HEK293 (cell line): ENCODE results near the gene DNAJC12.
A peak's percentile ranks its signal among the peaks of the same experiment; 100 is the strongest.

ENCODE experiments used
- BCL11A ChIP-seq: fragments of 450-650 bp; formaldehyde crosslinking; IDR thresholded peaks from 2 replicates; pipeline ENCODE4 v1.5.1; 2016; ENCODE audit warnings: low read depth, missing biosample characterization, missing genetic modification characterization
- HOXC10 ChIP-seq: sonication (generic); formaldehyde crosslinking; IDR thresholded peaks from 2 replicates; pipeline ENCODE4 v1.8.1; 2023; ENCODE audit warnings: mild to moderate bottlenecking, missing genetic modification reagents
- KLF8 ChIP-seq: fragments of 450-650 bp; formaldehyde crosslinking; IDR thresholded peaks from 2 replicates; pipeline ENCODE4 v1.5.1; 2016; ENCODE audit warnings: missing biosample characterization, missing genetic modification characterization
- ZFP3 ChIP-seq: fragments of 450-650 bp; formaldehyde crosslinking; IDR thresholded peaks from 2 replicates; pipeline ENCODE4 v1.5.1; 2016; ENCODE audit warnings: low read depth, missing biosample characterization, missing genetic modification characterization
- ZFP69B ChIP-seq: fragments of 450-650 bp; formaldehyde crosslinking; IDR thresholded peaks from 2 replicates; pipeline ENCODE4 v1.5.1; 2016; ENCODE audit warnings: missing biosample characterization, missing genetic modification characterization
- ZNF112 ChIP-seq: fragments of 450-650 bp; formaldehyde crosslinking; IDR thresholded peaks from 2 replicates; pipeline ENCODE4 v1.5.0; 2017; ENCODE audit warnings: missing biosample characterization, missing genetic modification characterization
- ZNF121 ChIP-seq: fragments of 450-650 bp; formaldehyde crosslinking; IDR thresholded peaks from 2 replicates; pipeline ENCODE4 v1.5.1; 2016; ENCODE audit warnings: missing biosample characterization, missing genetic modification characterization
- ZNF292 ChIP-seq: fragments of 450-650 bp; formaldehyde crosslinking; IDR thresholded peaks from 2 replicates; pipeline ENCODE4 v1.5.1; 2016; ENCODE audit warnings: low read depth, missing biosample characterization, missing genetic modification characterization, borderline replicate concordance
- ZNF366 ChIP-seq: fragments of 450-650 bp; formaldehyde crosslinking; conservative IDR thresholded peaks from 2 replicates; pipeline ENCODE4 v1.5.1; 2016; ENCODE audit warnings: missing biosample characterization, missing genetic modification characterization
- ZNF394 ChIP-seq: fragments of 450-650 bp; formaldehyde crosslinking; IDR thresholded peaks from 2 replicates; pipeline ENCODE4 v1.5.1; 2016; ENCODE audit warnings: missing biosample characterization, missing genetic modification characterization, mild to moderate bottlenecking, moderate library complexity, borderline replicate concordance
- ZNF426 ChIP-seq: fragments of 450-650 bp; formaldehyde crosslinking; IDR thresholded peaks from 2 replicates; pipeline ENCODE4 v1.5.1; 2017; ENCODE audit warnings: missing biosample characterization, missing genetic modification characterization, mild to moderate bottlenecking, inconsistent platforms, moderate library complexity
- ZNF530 ChIP-seq: fragments of 450-650 bp; formaldehyde crosslinking; IDR thresholded peaks from 2 replicates; pipeline ENCODE4 v1.5.1; 2016; ENCODE audit warnings: low read depth, missing biosample characterization, missing genetic modification characterization
- ZNF610 ChIP-seq: fragments of 450-650 bp; formaldehyde crosslinking; IDR thresholded peaks from 2 replicates; pipeline ENCODE4 v1.5.1; 2016; ENCODE audit warnings: missing biosample characterization, missing genetic modification characterization, borderline replicate concordance
- ZNF624 ChIP-seq: fragments of 450-650 bp; formaldehyde crosslinking; IDR thresholded peaks from 2 replicates; pipeline ENCODE4 v1.5.1; 2017; ENCODE audit warnings: missing biosample characterization, missing genetic modification characterization
- ZNF664 ChIP-seq: fragments of 450-650 bp; formaldehyde crosslinking; IDR thresholded peaks from 2 replicates; pipeline ENCODE4 v1.5.1; 2016; ENCODE audit warnings: missing biosample characterization, missing genetic modification characterization
- TF ChIP-seq, protein P1 (sequence below): fragments of 450-650 bp; formaldehyde crosslinking; IDR thresholded peaks from 2 replicates; pipeline ENCODE4 v1.5.1; 2016; ENCODE audit warnings: missing biosample characterization, missing genetic modification characterization
- TF ChIP-seq, protein P2 (sequence below): fragments of 450-650 bp; formaldehyde crosslinking; IDR thresholded peaks from 2 replicates; pipeline ENCODE4 v1.5.1; 2016; ENCODE audit warnings: missing biosample characterization, missing genetic modification characterization
- TF ChIP-seq, protein P3 (sequence below): fragments of 450-650 bp; formaldehyde crosslinking; IDR thresholded peaks from 2 replicates; pipeline ENCODE4 v1.5.1; 2016; ENCODE audit warnings: missing biosample characterization, missing genetic modification characterization
- TF ChIP-seq, protein P4 (sequence below): fragments of 450-650 bp; formaldehyde crosslinking; IDR thresholded peaks from 2 replicates; pipeline ENCODE4 v1.5.1; 2017; ENCODE audit warnings: missing biosample characterization, missing genetic modification characterization
- TF ChIP-seq, protein P5 (sequence below): fragments of 450-650 bp; formaldehyde crosslinking; IDR thresholded peaks from 2 replicates; pipeline ENCODE4 v1.5.1; 2016; ENCODE audit warnings: missing biosample characterization, missing genetic modification characterization, borderline replicate concordance
- TF ChIP-seq, protein P6 (sequence below): fragments of 450-650 bp; formaldehyde crosslinking; IDR thresholded peaks from 2 replicates; pipeline ENCODE4 v1.5.1; 2016; ENCODE audit warnings: missing biosample characterization, missing genetic modification characterization
- TF ChIP-seq, protein P7 (sequence below): IDR thresholded peaks from 2 replicates; pipeline ENCODE4 v1.6.1; 2011; ENCODE audit warnings: mild to moderate bottlenecking, low read depth, low read length, borderline replicate concordance

The DNAJC12 gene

DNA sequence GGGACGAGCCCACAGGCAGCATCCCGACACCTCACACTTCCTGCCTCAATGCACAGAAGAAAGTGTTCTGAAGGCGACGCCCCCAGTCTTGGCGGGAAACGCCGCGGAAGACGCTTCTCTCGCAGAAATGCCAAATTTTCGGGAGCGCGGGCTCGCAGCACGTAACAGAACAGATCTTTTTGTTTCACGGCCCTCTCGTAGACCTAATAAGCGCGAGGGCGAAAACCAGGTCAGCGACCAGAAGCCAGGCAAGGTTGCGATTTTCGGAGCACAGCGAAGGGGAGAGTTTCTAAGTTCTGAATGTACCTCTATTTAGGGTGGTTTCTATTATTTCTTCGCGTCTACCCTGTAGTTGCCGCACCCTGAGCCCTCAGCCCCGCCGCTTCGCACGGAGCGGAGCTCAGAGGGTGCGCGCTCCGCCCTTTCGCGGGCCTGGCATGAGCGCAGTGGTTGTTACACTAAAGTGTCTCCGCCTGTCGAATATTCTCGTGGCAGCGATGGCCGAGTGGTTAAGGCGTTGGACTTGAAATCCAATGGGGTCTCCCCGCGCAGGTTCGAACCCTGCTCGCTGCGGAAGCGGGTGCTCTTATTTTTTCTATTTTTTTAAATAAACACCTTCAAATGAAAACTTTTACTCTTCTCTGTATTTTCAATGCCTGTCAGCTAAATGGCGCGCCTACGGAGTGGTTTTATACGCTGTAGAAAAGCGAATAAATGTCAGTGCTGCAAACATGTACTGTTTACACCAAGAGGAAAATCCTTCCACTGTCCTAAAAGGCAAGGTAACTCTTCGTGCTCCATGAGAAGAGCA, 73.8 kb downstream of the DNAJC12 start (continued):
- TF ChIP-seq, protein P1, sequence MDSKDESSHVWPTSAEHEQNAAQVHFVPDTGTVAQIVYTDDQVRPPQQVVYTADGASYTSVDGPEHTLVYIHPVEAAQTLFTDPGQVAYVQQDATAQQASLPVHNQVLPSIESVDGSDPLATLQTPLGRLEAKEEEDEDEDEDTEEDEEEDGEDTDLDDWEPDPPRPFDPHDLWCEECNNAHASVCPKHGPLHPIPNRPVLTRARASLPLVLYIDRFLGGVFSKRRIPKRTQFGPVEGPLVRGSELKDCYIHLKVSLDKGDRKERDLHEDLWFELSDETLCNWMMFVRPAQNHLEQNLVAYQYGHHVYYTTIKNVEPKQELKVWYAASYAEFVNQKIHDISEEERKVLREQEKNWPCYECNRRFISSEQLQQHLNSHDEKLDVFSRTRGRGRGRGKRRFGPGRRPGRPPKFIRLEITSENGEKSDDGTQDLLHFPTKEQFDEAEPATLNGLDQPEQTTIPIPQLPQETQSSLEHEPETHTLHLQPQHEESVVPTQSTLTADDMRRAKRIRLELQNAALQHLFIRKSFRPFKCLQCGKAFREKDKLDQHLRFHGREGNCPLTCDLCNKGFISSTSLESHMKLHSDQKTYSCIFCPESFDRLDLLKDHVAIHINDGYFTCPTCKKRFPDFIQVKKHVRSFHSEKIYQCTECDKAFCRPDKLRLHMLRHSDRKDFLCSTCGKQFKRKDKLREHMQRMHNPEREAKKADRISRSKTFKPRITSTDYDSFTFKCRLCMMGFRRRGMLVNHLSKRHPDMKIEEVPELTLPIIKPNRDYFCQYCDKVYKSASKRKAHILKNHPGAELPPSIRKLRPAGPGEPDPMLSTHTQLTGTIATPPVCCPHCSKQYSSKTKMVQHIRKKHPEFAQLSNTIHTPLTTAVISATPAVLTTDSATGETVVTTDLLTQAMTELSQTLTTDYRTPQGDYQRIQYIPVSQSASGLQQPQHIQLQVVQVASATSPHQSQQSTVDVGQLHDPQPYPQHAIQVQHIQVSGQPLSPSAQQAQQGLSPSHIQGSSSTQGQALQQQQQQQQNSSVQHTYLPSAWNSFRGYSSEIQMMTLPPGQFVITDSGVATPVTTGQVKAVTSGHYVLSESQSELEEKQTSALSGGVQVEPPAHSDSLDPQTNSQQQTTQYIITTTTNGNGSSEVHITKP (tag by site-specific recombination) = no peak; the same call in 1 of the 2 replicates
- no peak for TF ChIP-seq HOXC10 (CRISPR knock-in tag)
- TF ChIP-seq, protein P2, sequence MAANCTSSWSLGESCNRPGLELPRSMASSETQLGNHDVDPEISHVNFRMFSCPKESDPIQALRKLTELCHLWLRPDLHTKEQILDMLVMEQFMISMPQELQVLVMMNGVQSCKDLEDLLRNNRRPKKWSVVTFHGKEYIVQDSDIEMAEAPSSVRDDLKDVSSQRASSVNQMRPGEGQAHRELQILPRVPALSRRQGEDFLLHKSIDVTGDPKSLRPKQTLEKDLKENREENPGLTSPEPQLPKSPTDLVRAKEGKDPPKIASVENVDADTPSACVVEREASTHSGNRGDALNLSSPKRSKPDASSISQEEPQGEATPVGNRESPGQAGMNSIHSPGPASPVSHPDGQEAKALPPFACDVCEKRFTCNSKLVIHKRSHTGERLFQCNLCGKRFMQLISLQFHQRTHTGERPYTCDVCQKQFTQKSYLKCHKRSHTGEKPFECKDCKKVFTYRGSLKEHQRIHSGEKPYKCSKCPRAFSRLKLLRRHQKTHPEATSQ = no peak
- no peak; the same call in 1 of the 2 replicates for TF ChIP-seq ZNF664
- TF ChIP-seq, protein P3, sequence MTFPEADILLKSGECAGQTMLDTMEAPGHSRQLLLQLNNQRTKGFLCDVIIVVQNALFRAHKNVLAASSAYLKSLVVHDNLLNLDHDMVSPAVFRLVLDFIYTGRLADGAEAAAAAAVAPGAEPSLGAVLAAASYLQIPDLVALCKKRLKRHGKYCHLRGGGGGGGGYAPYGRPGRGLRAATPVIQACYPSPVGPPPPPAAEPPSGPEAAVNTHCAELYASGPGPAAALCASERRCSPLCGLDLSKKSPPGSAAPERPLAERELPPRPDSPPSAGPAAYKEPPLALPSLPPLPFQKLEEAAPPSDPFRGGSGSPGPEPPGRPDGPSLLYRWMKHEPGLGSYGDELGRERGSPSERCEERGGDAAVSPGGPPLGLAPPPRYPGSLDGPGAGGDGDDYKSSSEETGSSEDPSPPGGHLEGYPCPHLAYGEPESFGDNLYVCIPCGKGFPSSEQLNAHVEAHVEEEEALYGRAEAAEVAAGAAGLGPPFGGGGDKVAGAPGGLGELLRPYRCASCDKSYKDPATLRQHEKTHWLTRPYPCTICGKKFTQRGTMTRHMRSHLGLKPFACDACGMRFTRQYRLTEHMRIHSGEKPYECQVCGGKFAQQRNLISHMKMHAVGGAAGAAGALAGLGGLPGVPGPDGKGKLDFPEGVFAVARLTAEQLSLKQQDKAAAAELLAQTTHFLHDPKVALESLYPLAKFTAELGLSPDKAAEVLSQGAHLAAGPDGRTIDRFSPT (tag by site-specific recombination) = 0 out of 2 replicates have a peak, but pooled peaks have one; percentile 46
- TF ChIP-seq BCL11A (tag by site-specific recombination) = no peak
- TF ChIP-seq ZFP69B = peak; percentile 46; the same call in 1 of the 2 replicates
- no peak for TF ChIP-seq ZNF292
- TF ChIP-seq ZNF530 (tag by site-specific recombination) = no peak
- peak; percentile 73 for TF ChIP-seq ZNF366 (tag by site-specific recombination)
- TF ChIP-seq ZNF624 = peak; percentile 56; the same call in 1 of the 2 replicates
- TF ChIP-seq, protein P4, sequence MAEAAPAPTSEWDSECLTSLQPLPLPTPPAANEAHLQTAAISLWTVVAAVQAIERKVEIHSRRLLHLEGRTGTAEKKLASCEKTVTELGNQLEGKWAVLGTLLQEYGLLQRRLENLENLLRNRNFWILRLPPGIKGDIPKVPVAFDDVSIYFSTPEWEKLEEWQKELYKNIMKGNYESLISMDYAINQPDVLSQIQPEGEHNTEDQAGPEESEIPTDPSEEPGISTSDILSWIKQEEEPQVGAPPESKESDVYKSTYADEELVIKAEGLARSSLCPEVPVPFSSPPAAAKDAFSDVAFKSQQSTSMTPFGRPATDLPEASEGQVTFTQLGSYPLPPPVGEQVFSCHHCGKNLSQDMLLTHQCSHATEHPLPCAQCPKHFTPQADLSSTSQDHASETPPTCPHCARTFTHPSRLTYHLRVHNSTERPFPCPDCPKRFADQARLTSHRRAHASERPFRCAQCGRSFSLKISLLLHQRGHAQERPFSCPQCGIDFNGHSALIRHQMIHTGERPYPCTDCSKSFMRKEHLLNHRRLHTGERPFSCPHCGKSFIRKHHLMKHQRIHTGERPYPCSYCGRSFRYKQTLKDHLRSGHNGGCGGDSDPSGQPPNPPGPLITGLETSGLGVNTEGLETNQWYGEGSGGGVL (tag by site-specific recombination) = peak; percentile 57; the same call in 1 of the 2 replicates
- no peak for TF ChIP-seq ZNF112 (tag by site-specific recombination)
- TF ChIP-seq ZFP3 (tag by site-specific recombination) = no peak
- no peak for TF ChIP-seq ZNF426 (tag by site-specific recombination)
- TF ChIP-seq, protein P5, sequence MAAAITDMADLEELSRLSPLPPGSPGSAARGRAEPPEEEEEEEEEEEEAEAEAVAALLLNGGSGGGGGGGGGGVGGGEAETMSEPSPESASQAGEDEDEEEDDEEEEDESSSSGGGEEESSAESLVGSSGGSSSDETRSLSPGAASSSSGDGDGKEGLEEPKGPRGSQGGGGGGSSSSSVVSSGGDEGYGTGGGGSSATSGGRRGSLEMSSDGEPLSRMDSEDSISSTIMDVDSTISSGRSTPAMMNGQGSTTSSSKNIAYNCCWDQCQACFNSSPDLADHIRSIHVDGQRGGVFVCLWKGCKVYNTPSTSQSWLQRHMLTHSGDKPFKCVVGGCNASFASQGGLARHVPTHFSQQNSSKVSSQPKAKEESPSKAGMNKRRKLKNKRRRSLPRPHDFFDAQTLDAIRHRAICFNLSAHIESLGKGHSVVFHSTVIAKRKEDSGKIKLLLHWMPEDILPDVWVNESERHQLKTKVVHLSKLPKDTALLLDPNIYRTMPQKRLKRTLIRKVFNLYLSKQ (tag by site-specific recombination) = no peak
- TF ChIP-seq ZNF121 (tag by site-specific recombination) = no peak
- TF ChIP-seq, protein P6, sequence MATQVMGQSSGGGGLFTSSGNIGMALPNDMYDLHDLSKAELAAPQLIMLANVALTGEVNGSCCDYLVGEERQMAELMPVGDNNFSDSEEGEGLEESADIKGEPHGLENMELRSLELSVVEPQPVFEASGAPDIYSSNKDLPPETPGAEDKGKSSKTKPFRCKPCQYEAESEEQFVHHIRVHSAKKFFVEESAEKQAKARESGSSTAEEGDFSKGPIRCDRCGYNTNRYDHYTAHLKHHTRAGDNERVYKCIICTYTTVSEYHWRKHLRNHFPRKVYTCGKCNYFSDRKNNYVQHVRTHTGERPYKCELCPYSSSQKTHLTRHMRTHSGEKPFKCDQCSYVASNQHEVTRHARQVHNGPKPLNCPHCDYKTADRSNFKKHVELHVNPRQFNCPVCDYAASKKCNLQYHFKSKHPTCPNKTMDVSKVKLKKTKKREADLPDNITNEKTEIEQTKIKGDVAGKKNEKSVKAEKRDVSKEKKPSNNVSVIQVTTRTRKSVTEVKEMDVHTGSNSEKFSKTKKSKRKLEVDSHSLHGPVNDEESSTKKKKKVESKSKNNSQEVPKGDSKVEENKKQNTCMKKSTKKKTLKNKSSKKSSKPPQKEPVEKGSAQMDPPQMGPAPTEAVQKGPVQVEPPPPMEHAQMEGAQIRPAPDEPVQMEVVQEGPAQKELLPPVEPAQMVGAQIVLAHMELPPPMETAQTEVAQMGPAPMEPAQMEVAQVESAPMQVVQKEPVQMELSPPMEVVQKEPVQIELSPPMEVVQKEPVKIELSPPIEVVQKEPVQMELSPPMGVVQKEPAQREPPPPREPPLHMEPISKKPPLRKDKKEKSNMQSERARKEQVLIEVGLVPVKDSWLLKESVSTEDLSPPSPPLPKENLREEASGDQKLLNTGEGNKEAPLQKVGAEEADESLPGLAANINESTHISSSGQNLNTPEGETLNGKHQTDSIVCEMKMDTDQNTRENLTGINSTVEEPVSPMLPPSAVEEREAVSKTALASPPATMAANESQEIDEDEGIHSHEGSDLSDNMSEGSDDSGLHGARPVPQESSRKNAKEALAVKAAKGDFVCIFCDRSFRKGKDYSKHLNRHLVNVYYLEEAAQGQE = peak; percentile 26
- TF ChIP-seq, protein P7, sequence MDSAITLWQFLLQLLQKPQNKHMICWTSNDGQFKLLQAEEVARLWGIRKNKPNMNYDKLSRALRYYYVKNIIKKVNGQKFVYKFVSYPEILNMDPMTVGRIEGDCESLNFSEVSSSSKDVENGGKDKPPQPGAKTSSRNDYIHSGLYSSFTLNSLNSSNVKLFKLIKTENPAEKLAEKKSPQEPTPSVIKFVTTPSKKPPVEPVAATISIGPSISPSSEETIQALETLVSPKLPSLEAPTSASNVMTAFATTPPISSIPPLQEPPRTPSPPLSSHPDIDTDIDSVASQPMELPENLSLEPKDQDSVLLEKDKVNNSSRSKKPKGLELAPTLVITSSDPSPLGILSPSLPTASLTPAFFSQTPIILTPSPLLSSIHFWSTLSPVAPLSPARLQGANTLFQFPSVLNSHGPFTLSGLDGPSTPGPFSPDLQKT = no peak
- peak; percentile 68 for TF ChIP-seq ZNF394 (tag by site-specific recombination)
- TF ChIP-seq ZNF610 (tag by site-specific recombination) = peak; percentile 90
- peak; percentile 77 for TF ChIP-seq KLF8 (tag by site-specific recombination)
